Measurements from ENCODE around the gene PYM1.
"Not testable (repeated sequence)": the region's sequence is repeated elsewhere in the genome, so short reads cannot be mapped to it uniquely, and the experiment has no call there.

The PYM1 gene

DNA sequence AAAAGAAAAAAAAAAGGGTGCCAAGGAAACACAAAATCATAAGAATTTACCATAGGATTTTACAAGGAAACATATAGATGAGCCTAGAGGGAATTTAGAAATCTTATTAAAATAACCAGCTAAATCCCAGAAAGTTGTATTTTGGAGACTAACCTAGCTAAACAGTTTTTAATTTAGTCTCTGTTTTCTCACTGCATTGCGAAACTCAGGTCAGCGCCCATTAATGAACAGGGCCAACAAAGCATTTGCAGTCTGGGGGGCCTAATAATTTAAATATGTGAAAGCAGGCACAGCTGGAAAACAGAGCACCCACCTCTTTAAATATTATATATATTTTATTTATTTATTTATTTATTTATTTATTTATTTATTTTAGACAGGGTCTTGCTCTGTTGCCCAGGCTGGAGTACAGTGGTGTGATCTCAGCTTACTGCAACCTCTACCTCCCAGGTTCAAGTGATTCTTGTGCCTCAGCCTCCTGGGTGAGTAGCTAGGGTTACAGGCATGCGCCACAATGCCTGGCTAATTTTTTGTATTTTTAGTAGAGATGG is 61.2 kb downstream of the PYM1 start:
- H3K4me1 ChIP-seq (ENCODE audit: control insufficient read depth, insufficient read depth, low read length); H3K9me3 ChIP-seq (ENCODE audit: control insufficient read depth, insufficient read depth, low read depth, low read length); H3K36me3 ChIP-seq (ENCODE audit: control insufficient read depth in 2 of 2, insufficient read depth in 1 of 2, low read length in 2 of 2); POLR2A ChIA-PET; H3K27ac ChIP-seq (ENCODE audit: extremely low read depth, low read depth, low read length); H3K4me3 ChIP-seq (ENCODE audit: low read depth, low read length): not testable (repeated sequence)
- CTCF ChIA-PET: interaction anchor here (1.1 kb wide), 1 partner anchor 9 kb away, joined by 3 read pairs; no protein-coding TSS in a partner anchor
- TF ChIP-seq ZBTB21 (tag by site-specific recombination; IDR thresholded peaks at IDR 0.05) (0 out of 2 replicates have a peak, but pooled peaks have one; percentile 22), ZNF555 (tag by site-specific recombination; conservative IDR thresholded peaks at IDR 0.05) (peak; percentile 67), ZNF426 (tag by site-specific recombination; IDR thresholded peaks at IDR 0.05) (peak; percentile 78), ZNF623 (tag by site-specific recombination; IDR thresholded peaks at IDR 0.05) (peak; percentile 64), ZNF560 (tag by site-specific recombination; IDR thresholded peaks at IDR 0.05; ENCODE audit: borderline replicate concordance) (peak; percentile 45; the same call in 1 of the 2 replicates), ZBTB8A (tag by site-specific recombination; IDR thresholded peaks at IDR 0.05) (peak; percentile 48; the same call in 1 of the 2 replicates), ZNF510 (tag by site-specific recombination; IDR thresholded peaks at IDR 0.05; ENCODE audit: insufficient replicate concordance) (peak; percentile 27), ZNF394 (tag by site-specific recombination; IDR thresholded peaks at IDR 0.05; ENCODE audit: borderline replicate concordance) (peak; percentile 92), ZNF654 (tag by site-specific recombination; IDR thresholded peaks at IDR 0.05; ENCODE audit: low read depth) (peak; percentile 21; the same call in 1 of the 2 replicates)
- TF ChIP-seq, protein P1, sequence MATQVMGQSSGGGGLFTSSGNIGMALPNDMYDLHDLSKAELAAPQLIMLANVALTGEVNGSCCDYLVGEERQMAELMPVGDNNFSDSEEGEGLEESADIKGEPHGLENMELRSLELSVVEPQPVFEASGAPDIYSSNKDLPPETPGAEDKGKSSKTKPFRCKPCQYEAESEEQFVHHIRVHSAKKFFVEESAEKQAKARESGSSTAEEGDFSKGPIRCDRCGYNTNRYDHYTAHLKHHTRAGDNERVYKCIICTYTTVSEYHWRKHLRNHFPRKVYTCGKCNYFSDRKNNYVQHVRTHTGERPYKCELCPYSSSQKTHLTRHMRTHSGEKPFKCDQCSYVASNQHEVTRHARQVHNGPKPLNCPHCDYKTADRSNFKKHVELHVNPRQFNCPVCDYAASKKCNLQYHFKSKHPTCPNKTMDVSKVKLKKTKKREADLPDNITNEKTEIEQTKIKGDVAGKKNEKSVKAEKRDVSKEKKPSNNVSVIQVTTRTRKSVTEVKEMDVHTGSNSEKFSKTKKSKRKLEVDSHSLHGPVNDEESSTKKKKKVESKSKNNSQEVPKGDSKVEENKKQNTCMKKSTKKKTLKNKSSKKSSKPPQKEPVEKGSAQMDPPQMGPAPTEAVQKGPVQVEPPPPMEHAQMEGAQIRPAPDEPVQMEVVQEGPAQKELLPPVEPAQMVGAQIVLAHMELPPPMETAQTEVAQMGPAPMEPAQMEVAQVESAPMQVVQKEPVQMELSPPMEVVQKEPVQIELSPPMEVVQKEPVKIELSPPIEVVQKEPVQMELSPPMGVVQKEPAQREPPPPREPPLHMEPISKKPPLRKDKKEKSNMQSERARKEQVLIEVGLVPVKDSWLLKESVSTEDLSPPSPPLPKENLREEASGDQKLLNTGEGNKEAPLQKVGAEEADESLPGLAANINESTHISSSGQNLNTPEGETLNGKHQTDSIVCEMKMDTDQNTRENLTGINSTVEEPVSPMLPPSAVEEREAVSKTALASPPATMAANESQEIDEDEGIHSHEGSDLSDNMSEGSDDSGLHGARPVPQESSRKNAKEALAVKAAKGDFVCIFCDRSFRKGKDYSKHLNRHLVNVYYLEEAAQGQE (tag by site-specific recombination; IDR thresholded peaks at IDR 0.05): peak; percentile 53
- TF ChIP-seq, protein P2, sequence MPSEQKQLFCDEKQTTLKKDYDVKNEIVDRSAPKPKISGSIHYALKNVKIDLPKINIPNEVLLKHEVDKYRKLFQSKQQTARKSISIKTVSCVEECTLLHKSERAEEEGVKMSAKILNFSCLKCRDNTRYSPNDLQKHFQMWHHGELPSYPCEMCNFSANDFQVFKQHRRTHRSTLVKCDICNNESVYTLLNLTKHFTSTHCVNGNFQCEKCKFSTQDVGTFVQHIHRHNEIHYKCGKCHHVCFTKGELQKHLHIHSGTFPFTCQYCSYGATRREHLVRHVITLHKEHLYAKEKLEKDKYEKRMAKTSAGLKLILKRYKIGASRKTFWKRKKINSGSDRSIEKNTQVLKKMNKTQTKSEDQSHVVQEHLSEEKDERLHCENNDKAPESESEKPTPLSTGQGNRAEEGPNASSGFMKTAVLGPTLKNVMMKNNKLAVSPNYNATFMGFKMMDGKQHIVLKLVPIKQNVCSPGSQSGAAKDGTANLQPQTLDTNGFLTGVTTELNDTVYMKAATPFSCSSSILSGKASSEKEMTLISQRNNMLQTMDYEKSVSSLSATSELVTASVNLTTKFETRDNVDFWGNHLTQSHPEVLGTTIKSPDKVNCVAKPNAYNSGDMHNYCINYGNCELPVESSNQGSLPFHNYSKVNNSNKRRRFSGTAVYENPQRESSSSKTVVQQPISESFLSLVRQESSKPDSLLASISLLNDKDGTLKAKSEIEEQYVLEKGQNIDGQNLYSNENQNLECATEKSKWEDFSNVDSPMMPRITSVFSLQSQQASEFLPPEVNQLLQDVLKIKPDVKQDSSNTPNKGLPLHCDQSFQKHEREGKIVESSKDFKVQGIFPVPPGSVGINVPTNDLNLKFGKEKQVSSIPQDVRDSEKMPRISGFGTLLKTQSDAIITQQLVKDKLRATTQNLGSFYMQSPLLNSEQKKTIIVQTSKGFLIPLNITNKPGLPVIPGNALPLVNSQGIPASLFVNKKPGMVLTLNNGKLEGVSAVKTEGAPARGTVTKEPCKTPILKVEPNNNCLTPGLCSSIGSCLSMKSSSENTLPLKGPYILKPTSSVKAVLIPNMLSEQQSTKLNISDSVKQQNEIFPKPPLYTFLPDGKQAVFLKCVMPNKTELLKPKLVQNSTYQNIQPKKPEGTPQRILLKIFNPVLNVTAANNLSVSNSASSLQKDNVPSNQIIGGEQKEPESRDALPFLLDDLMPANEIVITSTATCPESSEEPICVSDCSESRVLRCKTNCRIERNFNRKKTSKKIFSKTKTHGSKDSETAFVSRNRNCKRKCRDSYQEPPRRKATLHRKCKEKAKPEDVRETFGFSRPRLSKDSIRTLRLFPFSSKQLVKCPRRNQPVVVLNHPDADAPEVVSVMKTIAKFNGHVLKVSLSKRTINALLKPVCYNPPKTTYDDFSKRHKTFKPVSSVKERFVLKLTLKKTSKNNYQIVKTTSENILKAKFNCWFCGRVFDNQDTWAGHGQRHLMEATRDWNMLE (tag by site-specific recombination; conservative IDR thresholded peaks at IDR 0.05; ENCODE audit: low read depth): peak; percentile 83
- TF ChIP-seq, protein P3, sequence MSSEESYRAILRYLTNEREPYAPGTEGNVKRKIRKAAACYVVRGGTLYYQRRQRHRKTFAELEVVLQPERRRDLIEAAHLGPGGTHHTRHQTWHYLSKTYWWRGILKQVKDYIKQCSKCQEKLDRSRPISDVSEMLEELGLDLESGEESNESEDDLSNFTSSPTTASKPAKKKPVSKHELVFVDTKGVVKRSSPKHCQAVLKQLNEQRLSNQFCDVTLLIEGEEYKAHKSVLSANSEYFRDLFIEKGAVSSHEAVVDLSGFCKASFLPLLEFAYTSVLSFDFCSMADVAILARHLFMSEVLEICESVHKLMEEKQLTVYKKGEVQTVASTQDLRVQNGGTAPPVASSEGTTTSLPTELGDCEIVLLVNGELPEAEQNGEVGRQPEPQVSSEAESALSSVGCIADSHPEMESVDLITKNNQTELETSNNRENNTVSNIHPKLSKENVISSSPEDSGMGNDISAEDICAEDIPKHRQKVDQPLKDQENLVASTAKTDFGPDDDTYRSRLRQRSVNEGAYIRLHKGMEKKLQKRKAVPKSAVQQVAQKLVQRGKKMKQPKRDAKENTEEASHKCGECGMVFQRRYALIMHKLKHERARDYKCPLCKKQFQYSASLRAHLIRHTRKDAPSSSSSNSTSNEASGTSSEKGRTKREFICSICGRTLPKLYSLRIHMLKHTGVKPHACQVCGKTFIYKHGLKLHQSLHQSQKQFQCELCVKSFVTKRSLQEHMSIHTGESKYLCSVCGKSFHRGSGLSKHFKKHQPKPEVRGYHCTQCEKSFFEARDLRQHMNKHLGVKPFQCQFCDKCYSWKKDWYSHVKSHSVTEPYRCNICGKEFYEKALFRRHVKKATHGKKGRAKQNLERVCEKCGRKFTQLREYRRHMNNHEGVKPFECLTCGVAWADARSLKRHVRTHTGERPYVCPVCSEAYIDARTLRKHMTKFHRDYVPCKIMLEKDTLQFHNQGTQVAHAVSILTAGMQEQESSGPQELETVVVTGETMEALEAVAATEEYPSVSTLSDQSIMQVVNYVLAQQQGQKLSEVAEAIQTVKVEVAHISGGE (tag by site-specific recombination; conservative IDR thresholded peaks at IDR 0.05; ENCODE audit: low read depth): peak; percentile 57; the same call in 1 of the 2 replicates
